ENCODE data around the gene LAD1. TPM values are rescaled to one million over a fixed set of nuclear protein-coding genes. Genes with fewer than 3 reads are reported as not detected.

LAD1 gene
- total RNA-seq, 1 donor from 2014 or later, result 91.8 TPM

- Histone ChIP-seq H3K36me3 (no peaks in the 10 kb centered on the region), H3K4me1 (no peaks in the 10 kb centered on the region), H3K4me3 (no peak overlapping the region), H3K9me3 (no peaks in the 10 kb centered on the region), H3K27ac (no peak overlapping the region), H3K27me3 (no peaks in the 10 kb centered on the region)
- TF ChIP-seq CTCF (IDR thresholded peaks at IDR 0.05), result no peak
- TF ChIP-seq POLR2A (IDR thresholded peaks at IDR 0.05), result no peak
- TF ChIP-seq POLR2AphosphoS5 (IDR thresholded peaks at IDR 0.05; ENCODE audit: insufficient read depth in 1 of 2, low read depth in 1 of 2), result no peak
- intact Hi-C loops (cut with DNase I), result no loop called here
- DNase-seq (ENCODE audit: extremely low spot score in 2 of 2), result no peak
These were observed 27.8 kb downstream of the LAD1 start for GRCh38 chr1:201371276-201371675.

- H3K4me1 ChIP-seq, result no peaks in the 10 kb centered on the region
- H3K9me3 ChIP-seq, result no peaks in the 10 kb centered on the region
- H3K36me3 ChIP-seq, result no peaks in the 10 kb centered on the region
- no peak overlapping the region for H3K27ac ChIP-seq
- no peak for TF ChIP-seq POLR2AphosphoS5 (IDR thresholded peaks at IDR 0.05; ENCODE audit: insufficient read depth in 1 of 2, low read depth in 1 of 2)
- no peak for TF ChIP-seq CTCF (IDR thresholded peaks at IDR 0.05)
- no peak for TF ChIP-seq POLR2A (IDR thresholded peaks at IDR 0.05)
- no peak for DNase-seq (ENCODE audit: extremely low spot score in 2 of 2)
- no peak overlapping the region for H3K4me3 ChIP-seq
- H3K27me3 ChIP-seq, result no peaks in the 10 kb centered on the region
- intact Hi-C loops (cut with DNase I), result no loop called here
These were observed 28.6 kb downstream of the LAD1 start for GRCh38 chr1:201370500-201370899.

GRCh38 chr1:201369209-201369608 is 29.9 kb downstream of the LAD1 start:
- DNase-seq (ENCODE audit: extremely low spot score in 2 of 2), result no peak
- no peaks in the 10 kb centered on the region for H3K9me3 ChIP-seq
- H3K36me3 ChIP-seq, result no peaks in the 10 kb centered on the region
- H3K4me1 ChIP-seq, result no peaks in the 10 kb centered on the region
- intact Hi-C loops (cut with DNase I), result no loop called here
- no peak for TF ChIP-seq POLR2A (IDR thresholded peaks at IDR 0.05)
- no peak for TF ChIP-seq POLR2AphosphoS5 (IDR thresholded peaks at IDR 0.05; ENCODE audit: insufficient read depth in 1 of 2, low read depth in 1 of 2)
- TF ChIP-seq CTCF (IDR thresholded peaks at IDR 0.05), result no peak
- H3K27me3 ChIP-seq, result no peaks in the 10 kb centered on the region
- no peak overlapping the region for H3K4me3 ChIP-seq
- no peak overlapping the region for H3K27ac ChIP-seq

- no peak for DNase-seq (ENCODE audit: extremely low spot score in 2 of 2)
- Histone ChIP-seq H3K27ac (no peak overlapping the region), H3K9me3 (no peaks in the 10 kb centered on the region), H3K27me3 (no peaks in the 10 kb centered on the region), H3K4me3 (no peak overlapping the region), H3K36me3 (no peaks in the 10 kb centered on the region), H3K4me1 (no peaks in the 10 kb centered on the region)
- TF ChIP-seq POLR2A (IDR thresholded peaks at IDR 0.05), result no peak
- no peak for TF ChIP-seq CTCF (IDR thresholded peaks at IDR 0.05)
- no peak for TF ChIP-seq POLR2AphosphoS5 (IDR thresholded peaks at IDR 0.05; ENCODE audit: insufficient read depth in 1 of 2, low read depth in 1 of 2)
- intact Hi-C loops (cut with DNase I), result no loop called here
These were observed 32.4 kb downstream of the LAD1 start for GRCh38 chr1:201366696-201367095.

- intact Hi-C loops (cut with DNase I), result no loop called here
- Histone ChIP-seq H3K27me3 (no peaks in the 10 kb centered on the region), H3K27ac (no peak overlapping the region), H3K4me3 (no peak overlapping the region), H3K36me3 (no peaks in the 10 kb centered on the region), H3K4me1 (no peaks in the 10 kb centered on the region), H3K9me3 (no peaks in the 10 kb centered on the region)
- TF ChIP-seq POLR2AphosphoS5 (IDR thresholded peaks at IDR 0.05; ENCODE audit: insufficient read depth in 1 of 2, low read depth in 1 of 2), result no peak
- no peak for TF ChIP-seq CTCF (IDR thresholded peaks at IDR 0.05)
- TF ChIP-seq POLR2A (IDR thresholded peaks at IDR 0.05), result no peak
- DNase-seq (ENCODE audit: extremely low spot score in 2 of 2), result no peak
These were observed 33.9 kb downstream of the LAD1 start for GRCh38 chr1:201365251-201365650.

Measured in vagina (tissue), 2 donors.